ENCODE data around the gene FTSJ1. TPM values are rescaled to one million over a fixed set of nuclear protein-coding genes. Genes with fewer than 3 reads are reported as not detected.

FTSJ1 gene
- total and polyA plus RNA-seq, 7 experiments from 2014 or later: 48.6 to 74.0 (median 59.5) TPM

- H3K27ac Mint-ChIP-seq: peak overlapping the region in 1 of 9 donors; percentile 70
- POLR2A ChIA-PET: no interaction called here
- no peak overlapping the region for H3K27ac ChIP-seq (ENCODE audit: low read depth, low read length)
- H3K4me3 Mint-ChIP-seq: no peak overlapping the region
- H3K4me1 Mint-ChIP-seq: peaks cover 5 to 35% (median 9%) of the 10 kb centered on the region in 7 donors
- H3K36me3 Mint-ChIP-seq: peaks cover 0 to 43% (median 8%) of the 10 kb centered on the region in 5 donors
- peaks cover 0 to 22% (median 0%) of the 10 kb centered on the region in 3 experiments for H3K36me3 ChIP-seq (ENCODE audit: control insufficient read depth in 2 of 3, insufficient read depth in 3 of 3, low read length in 3 of 3)
- H3K9me3 ChIP-seq (ENCODE audit: control insufficient read depth in 2 of 3, low read length in 3 of 3): no peaks in the 10 kb centered on the region
- intact Hi-C loops (cut with micrococcal nuclease): no loop called here
- no peak for ATAC-seq
- H3K9me3 Mint-ChIP-seq: peaks cover 0 to 2% (median 0%) of the 10 kb centered on the region in 11 donors
- CTCF ChIA-PET: no interaction called here
- no peaks in the 10 kb centered on the region for H3K4me1 ChIP-seq (ENCODE audit: control insufficient read depth in 2 of 2, insufficient read depth in 2 of 2, low read length in 2 of 2)
- no peaks in the 10 kb centered on the region for H3K27me3 ChIP-seq (ENCODE audit: control insufficient read depth in 2 of 2, insufficient read depth in 2 of 2, low read length in 2 of 2)
- H3K4me3 ChIP-seq (ENCODE audit: low read length): no peak overlapping the region
- DNase-seq: no peak
- H3K27me3 Mint-ChIP-seq: no peaks in the 10 kb centered on the region
Measured at GRCh38 chrX:48461830-48462229, 14.2 kb upstream of the FTSJ1 start.

GRCh38 chrX:48465336-48465933, 10.6 kb upstream of the FTSJ1 start:
- no peak overlapping the region for H3K4me3 ChIP-seq (ENCODE audit: low read length)
- H3K27me3 ChIP-seq (ENCODE audit: control insufficient read depth in 2 of 2, insufficient read depth in 2 of 2, low read length in 2 of 2): no peaks in the 10 kb centered on the region
- ChIA-PET CTCF (no interaction called here), POLR2A (no interaction called here)
- Mint-ChIP-seq H3K4me3 (peak overlapping the region in 3 of 10 donors; percentile 30 to 54 (median 53)), H3K4me1 (peaks cover 12 to 51% (median 27%) of the 10 kb centered on the region in 7 donors), H3K36me3 (peaks cover 0 to 38% (median 6%) of the 10 kb centered on the region in 5 donors), H3K27ac (peak overlapping the region in 2 of 9 donors; percentile 46 to 66), H3K9me3 (no peaks in the 10 kb centered on the region), H3K27me3 (no peaks in the 10 kb centered on the region)
- H3K36me3 ChIP-seq (ENCODE audit: control insufficient read depth in 2 of 3, insufficient read depth in 3 of 3, low read length in 3 of 3): peaks cover 0 to 9% (median 0%) of the 10 kb centered on the region in 3 experiments
- intact Hi-C loops (cut with micrococcal nuclease): loop anchor here in 1 of 2 donors (5.0 kb wide), 1 partner anchor 42 kb away; the partner anchor contains the start of gene PORCN
- ATAC-seq (no peak), DNase-seq (no peak)
- H3K9me3 ChIP-seq (ENCODE audit: control insufficient read depth in 2 of 3, low read length in 3 of 3): no peaks in the 10 kb centered on the region
- H3K4me1 ChIP-seq (ENCODE audit: control insufficient read depth in 2 of 2, insufficient read depth in 2 of 2, low read length in 2 of 2): peaks cover 0 to 5% of the 10 kb centered on the region in 2 donors
- H3K27ac ChIP-seq (ENCODE audit: low read depth, low read length): no peak overlapping the region

GRCh38 chrX:48466696-48467095, 9.3 kb upstream of the FTSJ1 start:
- Mint-ChIP-seq H3K4me1 (peaks cover 12 to 47% (median 24%) of the 10 kb centered on the region in 7 donors), H3K36me3 (peaks cover 0 to 31% (median 6%) of the 10 kb centered on the region in 5 donors), H3K27ac (peak overlapping the region in 1 of 9 donors; percentile 49), H3K27me3 (no peaks in the 10 kb centered on the region), H3K4me3 (peak overlapping the region in 7 of 10 donors; percentile 16 to 97 (median 42)), H3K9me3 (no peaks in the 10 kb centered on the region)
- intact Hi-C loops (cut with micrococcal nuclease): loop anchor here in 1 of 2 donors (5.0 kb wide), 1 partner anchor 41 kb away; the partner anchor contains the start of gene PORCN
- DNase-seq (peak in 1 of 9 donors; percentile 25), ATAC-seq (peak; percentile 34)
- Histone ChIP-seq H3K9me3 (ENCODE audit: control insufficient read depth in 2 of 3, low read length in 3 of 3) (no peaks in the 10 kb centered on the region), H3K4me3 (ENCODE audit: low read length) (no peak overlapping the region), H3K36me3 (ENCODE audit: control insufficient read depth in 2 of 3, insufficient read depth in 3 of 3, low read length in 3 of 3) (peaks cover 0 to 3% (median 0%) of the 10 kb centered on the region in 3 experiments), H3K4me1 (ENCODE audit: control insufficient read depth in 2 of 2, insufficient read depth in 2 of 2, low read length in 2 of 2) (peaks cover 0 to 5% of the 10 kb centered on the region in 2 donors), H3K27me3 (ENCODE audit: control insufficient read depth in 2 of 2, insufficient read depth in 2 of 2, low read length in 2 of 2) (no peaks in the 10 kb centered on the region), H3K27ac (ENCODE audit: low read depth, low read length) (no peak overlapping the region)
- ChIA-PET POLR2A (no interaction called here), CTCF (no interaction called here)

- CTCF ChIA-PET: interaction anchor here (0.7 kb wide), 1 partner anchor 480 kb away, joined by 4 read pairs; no protein-coding TSS in a partner anchor
Measured at GRCh38 chrX:48467281-48467761, 8.7 kb upstream of the FTSJ1 start.

GRCh38 chrX:48468247-48468671, 7.7 kb upstream of the FTSJ1 start:
- DNase-seq (peak in 1 of 9 donors; percentile 36), ATAC-seq (peak; percentile 65)
- Histone ChIP-seq H3K4me1 (ENCODE audit: control insufficient read depth in 2 of 2, insufficient read depth in 2 of 2, low read length in 2 of 2) (peaks cover 0 to 5% of the 10 kb centered on the region in 2 donors), H3K9me3 (ENCODE audit: control insufficient read depth in 2 of 3, low read length in 3 of 3) (no peaks in the 10 kb centered on the region), H3K4me3 (ENCODE audit: low read length) (peak overlapping the region; percentile 64), H3K27ac (ENCODE audit: low read depth, low read length) (peak overlapping the region; percentile 73), H3K27me3 (ENCODE audit: control insufficient read depth in 2 of 2, insufficient read depth in 2 of 2, low read length in 2 of 2) (no peaks in the 10 kb centered on the region), H3K36me3 (ENCODE audit: control insufficient read depth in 2 of 3, insufficient read depth in 3 of 3, low read length in 3 of 3) (no peaks in the 10 kb centered on the region)
- Mint-ChIP-seq H3K9me3 (no peaks in the 10 kb centered on the region), H3K27me3 (no peaks in the 10 kb centered on the region), H3K4me1 (peaks cover 12 to 41% (median 24%) of the 10 kb centered on the region in 7 donors), H3K4me3 (peak overlapping the region; percentile 89 to 97 (median 92)), H3K36me3 (peaks cover 0 to 26% (median 6%) of the 10 kb centered on the region in 5 donors), H3K27ac (peak overlapping the region in 7 of 9 donors; percentile 38 to 96 (median 80))
- ChIA-PET POLR2A (interaction anchor here (2.1 kb wide), 1 partner anchor 106 kb away, joined by 7 read pairs; the partner anchor contains the start of gene RBM3), CTCF (interaction anchor here (0.7 kb wide), 1 partner anchor 71 kb away, joined by 3 read pairs; the partner anchor contains the start of gene TBC1D25)
- intact Hi-C loops (cut with micrococcal nuclease): loop anchor here in 1 of 2 donors (5.0 kb wide), 1 partner anchor 39 kb away; the partner anchor contains the start of gene PORCN

More at GRCh38 chrX:48467281-48467761, 8.7 kb upstream of the FTSJ1 start:
- Mint-ChIP-seq H3K27me3 (no peaks in the 10 kb centered on the region), H3K36me3 (peaks cover 0 to 31% (median 6%) of the 10 kb centered on the region in 5 donors), H3K27ac (peak overlapping the region in 3 of 9 donors; percentile 4 to 96 (median 55)), H3K4me1 (peaks cover 12 to 44% (median 24%) of the 10 kb centered on the region in 7 donors), H3K9me3 (no peaks in the 10 kb centered on the region), H3K4me3 (peak overlapping the region in 8 of 10 donors; percentile 21 to 97 (median 67))
- no peak for DNase-seq
- Histone ChIP-seq H3K36me3 (ENCODE audit: control insufficient read depth in 2 of 3, insufficient read depth in 3 of 3, low read length in 3 of 3) (no peaks in the 10 kb centered on the region), H3K27me3 (ENCODE audit: control insufficient read depth in 2 of 2, insufficient read depth in 2 of 2, low read length in 2 of 2) (no peaks in the 10 kb centered on the region), H3K9me3 (ENCODE audit: control insufficient read depth in 2 of 3, low read length in 3 of 3) (no peaks in the 10 kb centered on the region), H3K4me1 (ENCODE audit: control insufficient read depth in 2 of 2, insufficient read depth in 2 of 2, low read length in 2 of 2) (peaks cover 0 to 5% of the 10 kb centered on the region in 2 donors), H3K27ac (ENCODE audit: low read depth, low read length) (no peak overlapping the region), H3K4me3 (ENCODE audit: low read length) (no peak overlapping the region)
- intact Hi-C loops (cut with micrococcal nuclease): loop anchor here in 1 of 2 donors (5.0 kb wide), 1 partner anchor 40 kb away; the partner anchor contains the start of gene PORCN
- POLR2A ChIA-PET: interaction anchor here (2.1 kb wide), 1 partner anchor 107 kb away, joined by 7 read pairs; the partner anchor contains the start of gene RBM3
- no peak for ATAC-seq

Measured in naive thymus-derived CD4-positive, alpha-beta T cell (primary cell).